GM12878 (cell line): ENCODE results near the gene ALG8. TPM values are rescaled to one million over a fixed set of nuclear protein-coding genes. Genes with fewer than 3 reads are reported as not detected.

ENCODE experiments used
- BRCA1 ChIP-seq: IDR thresholded peaks from 2 replicates; pipeline ENCODE4 v1.6.1; 2011; ENCODE audit warnings: low read depth, low read length, improper control_type of control experiment
- CREM ChIP-seq: IDR thresholded peaks from 2 replicates; pipeline ENCODE4 v1.6.1; 2014; ENCODE audit warnings: antibody characterized with exemption, low read depth
- EGR1 ChIP-seq, 2 experiments: IDR thresholded peaks; 1 replicate in 1 of 2; 2 replicates in 1 of 2; pipeline ENCODE4 v1.6.1; 2011 to 2012; ENCODE audit warnings: low read depth in 2 of 2, low read length in 2 of 2, borderline replicate concordance in 1 of 2, mild to moderate bottlenecking in 1 of 2, moderate library complexity in 1 of 2
- ETV6 ChIP-seq, 2 experiments: fragments of 450-650 bp in 1 of 2; IDR thresholded peaks in 1 of 2; conservative IDR thresholded peaks in 1 of 2; 2 replicates each; pipeline ENCODE4 v1.6.1; 2014; ENCODE audit warnings: antibody characterized with exemption in 1 of 2, borderline replicate concordance in 1 of 2, low read depth in 1 of 2, mild to moderate bottlenecking in 1 of 2, moderate library complexity in 1 of 2
- FOXK2 ChIP-seq: fragments of 450-650 bp; IDR thresholded peaks from 2 replicates; pipeline ENCODE4 v1.6.1; 2017; ENCODE audit warnings: mild to moderate bottlenecking, moderate library complexity
- HDGF ChIP-seq: fragments of 450-650 bp; IDR thresholded peaks from 2 replicates; pipeline ENCODE4 v1.6.1; 2016; ENCODE audit warnings: antibody characterized with exemption
- IKZF1 ChIP-seq: fragments of 450-650 bp; conservative IDR thresholded peaks from 2 replicates; pipeline ENCODE4 v1.6.1; 2017; ENCODE audit warnings: antibody characterized with exemption, mild to moderate bottlenecking
- IKZF2 ChIP-seq, 2 experiments: fragments of 450-650 bp; IDR thresholded peaks; 2 replicates each; pipeline ENCODE4 v1.6.1; 2017; ENCODE audit warnings: mild to moderate bottlenecking in 2 of 2, moderate library complexity in 2 of 2
- JUND ChIP-seq: IDR thresholded peaks from 2 replicates; pipeline ENCODE4 v1.6.1; 2012; ENCODE audit warnings: low read depth, mild to moderate bottlenecking, low read length, improper control_type of control experiment, moderate library complexity
- KAT2A ChIP-seq: conservative IDR thresholded peaks from 2 replicates; pipeline ENCODE4 v1.6.1; 2011; ENCODE audit warnings: low read depth, low read length; ENCODE audit not compliant: control insufficient read depth
- MTA2 ChIP-seq: fragments of 450-650 bp; IDR thresholded peaks from 2 replicates; pipeline ENCODE4 v1.6.1; 2016; ENCODE audit warnings: low read depth, mild to moderate bottlenecking, moderate library complexity
- MYC ChIP-seq: IDR thresholded peaks from 2 replicates; pipeline ENCODE4 v1.6.1; 2011; ENCODE audit warnings: mild to moderate bottlenecking, low read length, moderate library complexity, inconsistent platforms; ENCODE audit not compliant: insufficient read depth, insufficient replicate concordance, insufficient read length, severe bottlenecking
- NFYB ChIP-seq: IDR thresholded peaks from 2 replicates; pipeline ENCODE4 v1.6.1; 2011; ENCODE audit warnings: low read depth, mild to moderate bottlenecking, low read length, improper control_type of control experiment, moderate library complexity; ENCODE audit not compliant: insufficient read depth
- PAX5 ChIP-seq: IDR thresholded peaks from 2 replicates; pipeline ENCODE4 v1.6.1; 2011; ENCODE audit warnings: low read depth, low read length, borderline replicate concordance
- POU2F2 ChIP-seq: IDR thresholded peaks from 3 replicates; pipeline ENCODE4 v1.6.1; 2011; ENCODE audit warnings: low read depth, mild to moderate bottlenecking, low read length, borderline replicate concordance
- RBBP5 ChIP-seq: fragments of 200-600 bp; sonication (generic); conservative IDR thresholded peaks from 2 replicates; pipeline ENCODE4 v1.6.1; 2016
- SP1 ChIP-seq: IDR thresholded peaks from one replicate; pipeline ENCODE4 v1.6.1; 2011; ENCODE audit warnings: low read depth, low read length
- SREBF1 ChIP-seq: IDR thresholded peaks from 2 replicates; pipeline ENCODE4 v1.6.1; 2012; ENCODE audit warnings: mild to moderate bottlenecking, low read length
- SRF ChIP-seq, 2 experiments: IDR thresholded peaks; 2 replicates each; pipeline ENCODE4 v1.6.1; 2011; ENCODE audit warnings: low read depth in 2 of 2, low read length in 2 of 2, mild to moderate bottlenecking in 1 of 2, moderate library complexity in 1 of 2
- SUPT20H ChIP-seq: IDR thresholded peaks from 2 replicates; pipeline ENCODE4 v1.6.1; 2011; ENCODE audit warnings: low read depth, mild to moderate bottlenecking, low read length, moderate library complexity, borderline replicate concordance; ENCODE audit not compliant: control insufficient read depth
- TBL1XR1 ChIP-seq: IDR thresholded peaks from 2 replicates; pipeline ENCODE4 v1.6.1; 2012; ENCODE audit warnings: low read depth, low read length, improper control_type of control experiment
- TCF7 ChIP-seq: IDR thresholded peaks from 2 replicates; pipeline ENCODE4 v1.6.1; 2014; ENCODE audit warnings: antibody characterized with exemption, borderline replicate concordance
- YY1 ChIP-seq: IDR thresholded peaks from 2 replicates; pipeline ENCODE4 v1.6.1; 2011; ENCODE audit warnings: low read depth, mild to moderate bottlenecking, low read length
- polyA plus RNA-seq, 11 experiments: library from polyadenylated mRNA; depleted of rRNA in 4 of 11; unstranded in 6 of 11; stranded (reverse) in 5 of 11; fragments of >200 nt; fragmentation: Nextera tagmentation in 4 of 11; fragmentation: Illumina TruSeq in 1 of 11; extraction: Ambion mirVana in 4 of 11; extraction: Trizol in 1 of 11; gene quantifications; 1 replicate in 1 of 11; 2 replicates in 10 of 11; pipeline versions ENCODE4 v1.2.1 to v1.2.3, GENCODE V29; 2011 to 2016; ENCODE audit warnings: inconsistent platforms in 2 of 11, missing spikeins in 2 of 11, low read depth in 1 of 11
- total RNA-seq, 4 experiments: library from RNA; depleted of rRNA in 3 of 4; stranded (reverse); fragments of >200 nt in 3 of 4; fragmentation: Illumina TruSeq in 1 of 4; extraction: Trizol in 1 of 4; gene quantifications; 2 replicates each; pipeline versions ENCODE4 v1.2.1 to v1.2.3, GENCODE V29; 2013 to 2021
- TF ChIP-seq, protein P1 (sequence below): fragments of 450-650 bp; IDR thresholded peaks from 2 replicates; pipeline ENCODE4 v1.6.1; 2018; ENCODE audit warnings: borderline replicate concordance, mild to moderate bottlenecking; ENCODE audit not compliant: partially characterized antibody
- TF ChIP-seq, protein P2 (sequence below): fragments of 450-650 bp; IDR thresholded peaks from 2 replicates; pipeline ENCODE4 v1.6.1; 2017; ENCODE audit warnings: borderline replicate concordance
- TF ChIP-seq, protein P3 (sequence below): fragments of 450-650 bp; IDR thresholded peaks from 2 replicates; pipeline ENCODE4 v1.6.1; 2016; ENCODE audit warnings: mild to moderate bottlenecking

The ALG8 gene
- total and polyA plus RNA-seq, 10 of the 15 experiments (the other 5 are each of a cell fraction or from before 2014, with no cell fraction given): 45.7 to 105 (median 68.4) TPM

DNA sequence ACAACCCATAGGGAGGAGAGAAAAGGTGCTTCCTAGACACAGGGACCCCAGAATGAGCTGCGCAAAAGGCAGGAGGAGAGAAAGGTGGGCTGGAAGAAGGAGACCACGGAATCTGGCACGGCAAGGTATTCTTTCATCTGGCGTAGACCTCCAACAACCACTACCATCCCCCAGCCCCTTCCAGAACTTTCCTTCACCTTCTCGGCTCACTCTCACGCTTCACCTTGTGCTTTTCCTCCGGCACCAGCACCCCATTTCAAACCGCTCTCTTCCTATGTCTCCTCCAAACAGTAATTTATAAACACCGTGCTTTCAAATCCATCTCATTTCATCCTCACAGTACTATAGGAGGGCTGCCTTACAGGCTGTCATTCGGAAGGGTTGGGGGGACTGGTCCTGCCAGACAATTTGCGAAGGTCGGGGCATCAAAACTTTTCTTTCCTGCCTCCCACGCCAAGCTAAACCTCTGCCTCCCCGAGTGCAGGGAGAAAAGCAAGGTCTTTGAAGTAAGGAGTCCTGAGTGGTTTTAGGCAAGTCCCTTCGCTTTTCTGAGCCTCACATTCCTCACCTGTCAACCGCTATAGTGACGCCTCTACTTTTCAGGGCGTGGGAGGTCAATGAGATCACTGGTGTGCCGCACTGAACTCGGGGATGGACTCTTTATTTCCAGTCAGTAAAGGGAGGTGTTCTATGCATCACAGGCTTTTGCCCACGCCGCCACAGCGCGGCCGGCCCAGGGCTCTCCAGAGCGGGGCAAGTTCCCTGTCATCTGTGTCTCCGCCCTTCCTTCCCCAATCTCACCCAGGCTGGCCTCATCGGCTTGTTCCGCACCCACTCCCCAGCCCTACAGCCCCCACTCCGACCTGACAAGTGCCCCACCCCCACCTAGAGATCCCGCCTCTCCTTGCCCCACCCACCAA lies 48.2 kb upstream of the ALG8 start (continued):
- TF ChIP-seq, protein P1, sequence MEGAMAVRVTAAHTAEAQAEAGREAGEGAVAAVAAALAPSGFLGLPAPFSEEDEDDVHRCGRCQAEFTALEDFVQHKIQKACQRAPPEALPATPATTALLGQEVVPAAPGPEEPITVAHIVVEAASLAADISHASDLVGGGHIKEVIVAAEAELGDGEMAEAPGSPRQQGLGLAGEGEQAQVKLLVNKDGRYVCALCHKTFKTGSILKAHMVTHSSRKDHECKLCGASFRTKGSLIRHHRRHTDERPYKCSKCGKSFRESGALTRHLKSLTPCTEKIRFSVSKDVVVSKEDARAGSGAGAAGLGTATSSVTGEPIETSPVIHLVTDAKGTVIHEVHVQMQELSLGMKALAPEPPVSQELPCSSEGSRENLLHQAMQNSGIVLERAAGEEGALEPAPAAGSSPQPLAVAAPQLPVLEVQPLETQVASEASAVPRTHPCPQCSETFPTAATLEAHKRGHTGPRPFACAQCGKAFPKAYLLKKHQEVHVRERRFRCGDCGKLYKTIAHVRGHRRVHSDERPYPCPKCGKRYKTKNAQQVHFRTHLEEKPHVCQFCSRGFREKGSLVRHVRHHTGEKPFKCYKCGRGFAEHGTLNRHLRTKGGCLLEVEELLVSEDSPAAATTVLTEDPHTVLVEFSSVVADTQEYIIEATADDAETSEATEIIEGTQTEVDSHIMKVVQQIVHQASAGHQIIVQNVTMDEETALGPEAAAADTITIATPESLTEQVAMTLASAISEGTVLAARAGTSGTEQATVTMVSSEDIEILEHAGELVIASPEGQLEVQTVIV: no peak
- TF ChIP-seq MYC (no peak), KAT2A (no peak), HDGF (no peak), NFYB (no peak), EGR1 (IDR thresholded peaks at IDR 0.05; ENCODE audit: borderline replicate concordance in 1 of 2, low read depth in 2 of 2, low read length in 2 of 2) (peak in 1 of 2 experiments; percentile 55; a peak in 1 of 3 replicates), ETV6 (conservative IDR thresholded peaks at IDR 0.05 in 1 of 2, IDR thresholded peaks at IDR 0.05 in 1 of 2; ENCODE audit: borderline replicate concordance in 1 of 2, low read depth in 1 of 2) (no peak), TBL1XR1 (no peak), SREBF1 (no peak), YY1 (no peak), JUND (no peak), POU2F2 (no peak), SP1 (no peak), SUPT20H (no peak), CREM (peak; percentile 66; the same call in 1 of the 2 replicates), PAX5 (no peak), SRF (IDR thresholded peaks at IDR 0.05; ENCODE audit: low read depth in 2 of 2, low read length in 2 of 2) (no peak), TCF7 (no peak), BRCA1 (no peak), IKZF2 (IDR thresholded peaks at IDR 0.05) (peak; percentile 18 to 30; a peak in 1 of 4 replicates), FOXK2 (no peak), MTA2 (peak; percentile 41; the same call in 1 of the 2 replicates), IKZF1 (no peak), RBBP5 (no peak)
- TF ChIP-seq, protein P2, sequence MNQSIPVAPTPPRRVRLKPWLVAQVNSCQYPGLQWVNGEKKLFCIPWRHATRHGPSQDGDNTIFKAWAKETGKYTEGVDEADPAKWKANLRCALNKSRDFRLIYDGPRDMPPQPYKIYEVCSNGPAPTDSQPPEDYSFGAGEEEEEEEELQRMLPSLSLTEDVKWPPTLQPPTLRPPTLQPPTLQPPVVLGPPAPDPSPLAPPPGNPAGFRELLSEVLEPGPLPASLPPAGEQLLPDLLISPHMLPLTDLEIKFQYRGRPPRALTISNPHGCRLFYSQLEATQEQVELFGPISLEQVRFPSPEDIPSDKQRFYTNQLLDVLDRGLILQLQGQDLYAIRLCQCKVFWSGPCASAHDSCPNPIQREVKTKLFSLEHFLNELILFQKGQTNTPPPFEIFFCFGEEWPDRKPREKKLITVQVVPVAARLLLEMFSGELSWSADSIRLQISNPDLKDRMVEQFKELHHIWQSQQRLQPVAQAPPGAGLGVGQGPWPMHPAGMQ: no peak
- TF ChIP-seq, protein P3, sequence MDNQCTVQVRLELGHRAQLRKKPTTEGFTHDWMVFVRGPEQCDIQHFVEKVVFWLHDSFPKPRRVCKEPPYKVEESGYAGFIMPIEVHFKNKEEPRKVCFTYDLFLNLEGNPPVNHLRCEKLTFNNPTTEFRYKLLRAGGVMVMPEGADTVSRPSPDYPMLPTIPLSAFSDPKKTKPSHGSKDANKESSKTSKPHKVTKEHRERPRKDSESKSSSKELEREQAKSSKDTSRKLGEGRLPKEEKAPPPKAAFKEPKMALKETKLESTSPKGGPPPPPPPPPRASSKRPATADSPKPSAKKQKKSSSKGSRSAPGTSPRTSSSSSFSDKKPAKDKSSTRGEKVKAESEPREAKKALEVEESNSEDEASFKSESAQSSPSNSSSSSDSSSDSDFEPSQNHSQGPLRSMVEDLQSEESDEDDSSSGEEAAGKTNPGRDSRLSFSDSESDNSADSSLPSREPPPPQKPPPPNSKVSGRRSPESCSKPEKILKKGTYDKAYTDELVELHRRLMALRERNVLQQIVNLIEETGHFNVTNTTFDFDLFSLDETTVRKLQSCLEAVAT: no peak
